Measurements from ENCODE around the gene CREBBP. TPM values are rescaled to one million over a fixed set of nuclear protein-coding genes. Genes with fewer than 3 reads are reported as not detected.

The CREBBP gene
- total and polyA plus RNA-seq, 9 of the 15 experiments (the other 6 are each of a cell fraction or from before 2014, with no cell fraction given): 0.70 to 24.8 (median 5.6) TPM

DNA sequence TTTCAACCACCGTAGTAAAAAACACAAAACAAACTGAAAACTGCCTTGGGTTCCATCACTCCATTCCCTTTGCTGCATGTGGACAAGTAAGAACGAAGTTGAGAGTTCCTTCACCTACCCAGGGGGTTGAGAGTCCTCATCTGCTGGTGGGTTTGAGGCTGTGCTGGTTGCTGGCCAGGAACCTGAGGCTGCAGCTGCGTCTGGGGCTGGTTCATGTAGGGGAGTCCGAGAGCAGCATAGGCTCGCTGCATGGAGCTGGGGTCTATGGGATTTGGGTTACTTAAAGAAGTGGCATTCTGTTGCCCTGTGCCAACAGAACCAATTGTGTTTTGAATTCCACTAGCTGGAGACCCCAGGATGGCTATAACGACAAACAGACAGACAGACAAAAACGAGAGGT is 97.9 kb downstream of the CREBBP start:
- POLR2A ChIA-PET: interaction anchor here (1.9 kb wide), 1 partner anchor 10 kb away, joined by 10 read pairs; no protein-coding TSS in a partner anchor
- Histone ChIP-seq H2AFZ (ENCODE audit: low read depth, low read length) (no peak overlapping the region), H3K79me2 (ENCODE audit: control insufficient read depth, insufficient read depth, low read length) (no peaks in the 10 kb centered on the region), H3K27me3 (ENCODE audit: control insufficient read depth in 2 of 2, insufficient read depth in 2 of 2, low read length in 2 of 2) (no peaks in the 10 kb centered on the region), H4K20me1 (replicated peaks; ENCODE audit: control insufficient read depth, insufficient read depth, low read length) (no peaks in the 10 kb centered on the region; the same call in 1 of the 2 replicates), H3K4me3 (no peak overlapping the region), H3K9ac (ENCODE audit: insufficient read depth in 1 of 2, low read depth in 2 of 2, low read length in 2 of 2) (peak overlapping the region in 1 of 2 experiments; percentile 55; a peak in 1 of 4 replicates), H3K27ac (ENCODE audit: extremely low read depth, low read depth, low read length) (no peak overlapping the region), H3K9me1 (ENCODE audit: control insufficient read depth, insufficient read depth, low read length) (no peaks in the 10 kb centered on the region), H3K36me3 (ENCODE audit: control insufficient read depth, insufficient read depth, low read length) (peaks cover 51% of the 10 kb centered on the region), H3K9me3 (replicated peaks; ENCODE audit: control insufficient read depth, insufficient read depth, low read depth, low read length) (no peaks in the 10 kb centered on the region), H3K4me2 (ENCODE audit: insufficient read depth, low read length) (no peak overlapping the region), H3K4me1 (replicated peaks in 1 of 2; ENCODE audit: control insufficient read depth in 2 of 2, insufficient read depth in 2 of 2, low read length in 2 of 2) (peaks cover 0 to 3% of the 10 kb centered on the region in 2 experiments; a peak in 1 of 5 replicates)
- WGBS (ENCODE audit: insufficient coverage, low coverage, missing lambda C conversion rate): 70% methylated on average over 7 of the region's 7 CpGs
- intact Hi-C loops (cut with micrococcal nuclease): loop anchor here (5.0 kb wide), 1 partner anchor 90 kb away; no protein-coding TSS in a partner anchor
- BruUV-seq (replicated peaks): no TSS peak
- FAIRE-seq: no peak
- no peak for DNase-seq (ENCODE audit: extremely low read depth in 1 of 4, low spot score in 3 of 4)
- CTCF ChIA-PET (ENCODE audit: low intra/inter-chr PET ratio): no interaction called here
- ATAC-seq: no peak
- in situ Hi-C loops (cut with MboI): no loop called here
- TF ChIP-seq ZBTB8A (IDR thresholded peaks at IDR 0.05; ENCODE audit: partially characterized antibody) (no peak), BRD9 (IDR thresholded peaks at IDR 0.05; ENCODE audit: low read depth, partially characterized antibody) (no peak), ZNF644 (tag; IDR thresholded peaks at IDR 0.05; ENCODE audit: low read depth) (no peak), THRAP3 (IDR thresholded peaks at IDR 0.05; ENCODE audit: borderline replicate concordance) (no peak), STAT5B (CRISPR knock-in tag; IDR thresholded peaks at IDR 0.05) (no peak), IRF9 (tag; IDR thresholded peaks at IDR 0.05) (no peak), PHF8 (IDR thresholded peaks at IDR 0.05; ENCODE audit: borderline replicate concordance, low read length) (no peak), ZNF561 (CRISPR knock-in tag; conservative IDR thresholded peaks at IDR 0.05) (no peak), TCF7L2 (IDR thresholded peaks at IDR 0.05; ENCODE audit: low read depth, low read length) (no peak), TARDBP (IDR thresholded peaks at IDR 0.05) (no peak), ELK3 (CRISPR knock-in tag; IDR thresholded peaks at IDR 0.05) (no peak), TCF3 (CRISPR knock-in tag; IDR thresholded peaks at IDR 0.05) (no peak), NR1H2 (CRISPR knock-in tag; IDR thresholded peaks at IDR 0.05) (no peak), HEY1 (CRISPR knock-in tag; IDR thresholded peaks at IDR 0.05; ENCODE audit: borderline replicate concordance) (no peak)
- TF ChIP-seq, protein P1, sequence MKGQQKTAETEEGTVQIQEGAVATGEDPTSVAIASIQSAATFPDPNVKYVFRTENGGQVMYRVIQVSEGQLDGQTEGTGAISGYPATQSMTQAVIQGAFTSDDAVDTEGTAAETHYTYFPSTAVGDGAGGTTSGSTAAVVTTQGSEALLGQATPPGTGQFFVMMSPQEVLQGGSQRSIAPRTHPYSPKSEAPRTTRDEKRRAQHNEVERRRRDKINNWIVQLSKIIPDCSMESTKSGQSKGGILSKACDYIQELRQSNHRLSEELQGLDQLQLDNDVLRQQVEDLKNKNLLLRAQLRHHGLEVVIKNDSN (CRISPR knock-in tag; IDR thresholded peaks at IDR 0.05): no peak

All from K562 (cell line).